ENCODE results near the gene CHID1. TPM values are rescaled to one million over a fixed set of nuclear protein-coding genes. Genes with fewer than 3 reads are reported as not detected.
A peak's percentile ranks its signal among the peaks of the same experiment; 100 is the strongest.

CHID1 gene
- total RNA-seq (2012; rRNA removed) = 43.9 and 51.5 TPM in 2 replicates

- peak within 1 kb of the TSS; percentile 96 for H3K4me2 ChIP-seq (ENCODE audit: low read length)
- H3K27me3 ChIP-seq (ENCODE audit: control insufficient read depth, insufficient read depth, low read length) = no peaks in the 10 kb centered on the region
- no peaks in the 10 kb centered on the region for H3K9me3 ChIP-seq (replicated peaks; ENCODE audit: low read length)
- H3K9ac ChIP-seq (ENCODE audit: low read depth, low read length) = peak within 1 kb of the TSS; percentile 97
- H3K4me3 ChIP-seq (ENCODE audit: low read length) = peak within 1 kb of the TSS; percentile 99
- no peaks in the 10 kb centered on the region for H3K36me3 ChIP-seq (ENCODE audit: insufficient read depth, low read length)
- H3K4me1 ChIP-seq (ENCODE audit: control insufficient read depth, insufficient read depth, low read length) = peaks cover 9% of the 10 kb centered on the region
These were observed at the start of gene CHID1 for GRCh38 chr11:910589-911030. CHID1 (minus strand) TSS chr11:910810; CDS start chr11:904816, 5,994 bp downstream.

- peaks cover 37% of the 10 kb centered on the region for H3K36me3 ChIP-seq (ENCODE audit: insufficient read depth, low read length)
- no peaks in the 10 kb centered on the region for H3K4me1 ChIP-seq (ENCODE audit: control insufficient read depth, insufficient read depth, low read length)
- H3K4me3 ChIP-seq (ENCODE audit: low read length) = no peak overlapping the region
- H3K27me3 ChIP-seq (ENCODE audit: control insufficient read depth, insufficient read depth, low read length) = no peaks in the 10 kb centered on the region
- no peak overlapping the region for H3K4me2 ChIP-seq (ENCODE audit: low read length)
- H3K9me3 ChIP-seq (replicated peaks; ENCODE audit: low read length) = no peaks in the 10 kb centered on the region
- H3K9ac ChIP-seq (ENCODE audit: low read depth, low read length) = no peak overlapping the region
These were observed 49.0 kb upstream of the CHID1 start for GRCh38 chr11:959608-960007.

DNA sequence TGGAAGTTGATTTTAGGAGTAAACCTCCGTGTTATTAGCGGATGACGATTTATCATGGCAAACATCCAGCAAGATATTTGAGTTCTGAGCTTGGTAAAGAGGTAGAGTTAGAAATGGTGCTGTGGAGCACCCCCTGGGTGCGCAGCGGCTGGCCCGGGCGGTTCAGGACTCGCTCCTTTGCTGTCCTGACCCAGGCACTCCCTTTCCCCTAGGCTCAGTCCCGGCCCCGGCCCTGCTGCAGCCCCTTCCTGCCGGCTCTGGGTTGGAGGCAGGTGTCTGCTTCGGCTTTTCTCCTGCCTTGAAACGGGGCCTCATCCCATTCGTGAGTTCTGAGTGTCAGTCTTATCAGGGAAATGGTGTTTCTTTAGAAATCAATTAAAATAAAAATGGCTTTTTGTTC, 48.4 kb upstream of the CHID1 start:
- Histone ChIP-seq H3K4me3 (ENCODE audit: low read length) (no peak overlapping the region), H3K4me1 (ENCODE audit: control insufficient read depth, insufficient read depth, low read length) (no peaks in the 10 kb centered on the region), H3K9me3 (replicated peaks; ENCODE audit: low read length) (no peaks in the 10 kb centered on the region), H3K9ac (ENCODE audit: low read depth, low read length) (no peak overlapping the region), H3K4me2 (ENCODE audit: low read length) (no peak overlapping the region), H3K27me3 (ENCODE audit: control insufficient read depth, insufficient read depth, low read length) (no peaks in the 10 kb centered on the region), H3K36me3 (ENCODE audit: insufficient read depth, low read length) (peaks cover 35% of the 10 kb centered on the region)

DNA sequence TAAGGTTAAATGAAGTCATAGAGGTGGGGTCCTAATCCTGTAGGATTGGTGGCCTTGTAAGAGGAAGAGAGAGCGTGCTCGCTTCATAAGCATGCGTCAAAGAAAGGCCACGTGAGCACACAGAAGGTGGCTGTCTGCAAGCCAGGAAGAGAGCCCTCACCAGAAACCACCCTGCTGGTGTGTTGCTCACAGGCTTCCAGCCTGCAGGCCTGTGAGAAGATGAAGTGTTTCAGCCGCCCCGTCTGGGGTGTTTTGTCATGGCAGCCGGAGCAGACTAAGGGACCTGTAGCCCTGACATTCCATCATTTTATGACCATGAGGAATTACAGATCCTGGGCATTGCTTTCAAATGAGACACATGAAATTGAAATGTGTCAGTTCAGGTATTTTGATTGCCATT, 47.5 kb upstream of the CHID1 start:
- Histone ChIP-seq H3K36me3 (ENCODE audit: insufficient read depth, low read length) (peaks cover 29% of the 10 kb centered on the region), H3K9ac (ENCODE audit: low read depth, low read length) (no peak overlapping the region)

GRCh38 chr11:957212-957920, 46.8 kb upstream of the CHID1 start:
- Histone ChIP-seq H3K9ac (ENCODE audit: low read depth, low read length) (no peak overlapping the region), H3K9me3 (replicated peaks; ENCODE audit: low read length) (no peaks in the 10 kb centered on the region), H3K4me2 (ENCODE audit: low read length) (no peak overlapping the region), H3K4me1 (ENCODE audit: control insufficient read depth, insufficient read depth, low read length) (no peaks in the 10 kb centered on the region), H3K4me3 (ENCODE audit: low read length) (no peak overlapping the region), H3K27me3 (ENCODE audit: control insufficient read depth, insufficient read depth, low read length) (no peaks in the 10 kb centered on the region), H3K36me3 (ENCODE audit: insufficient read depth, low read length) (peaks cover 29% of the 10 kb centered on the region)

More for the DNA sequence above, 47.5 kb upstream of the CHID1 start:
- Histone ChIP-seq H3K4me3 (ENCODE audit: low read length) (no peak overlapping the region), H3K27me3 (ENCODE audit: control insufficient read depth, insufficient read depth, low read length) (no peaks in the 10 kb centered on the region), H3K4me2 (ENCODE audit: low read length) (no peak overlapping the region), H3K9me3 (replicated peaks; ENCODE audit: low read length) (no peaks in the 10 kb centered on the region), H3K4me1 (ENCODE audit: control insufficient read depth, insufficient read depth, low read length) (no peaks in the 10 kb centered on the region)

GRCh38 chr11:955154-956063, 44.8 kb upstream of the CHID1 start:
- peaks cover 19% of the 10 kb centered on the region for H3K36me3 ChIP-seq (ENCODE audit: insufficient read depth, low read length)
- H3K9me3 ChIP-seq (replicated peaks; ENCODE audit: low read length) = no peaks in the 10 kb centered on the region
- no peaks in the 10 kb centered on the region for H3K27me3 ChIP-seq (ENCODE audit: control insufficient read depth, insufficient read depth, low read length)
- no peak overlapping the region for H3K4me3 ChIP-seq (ENCODE audit: low read length)
- H3K4me1 ChIP-seq (ENCODE audit: control insufficient read depth, insufficient read depth, low read length) = no peaks in the 10 kb centered on the region
- no peak overlapping the region for H3K4me2 ChIP-seq (ENCODE audit: low read length)
- no peak overlapping the region for H3K9ac ChIP-seq (ENCODE audit: low read depth, low read length)

DNA sequence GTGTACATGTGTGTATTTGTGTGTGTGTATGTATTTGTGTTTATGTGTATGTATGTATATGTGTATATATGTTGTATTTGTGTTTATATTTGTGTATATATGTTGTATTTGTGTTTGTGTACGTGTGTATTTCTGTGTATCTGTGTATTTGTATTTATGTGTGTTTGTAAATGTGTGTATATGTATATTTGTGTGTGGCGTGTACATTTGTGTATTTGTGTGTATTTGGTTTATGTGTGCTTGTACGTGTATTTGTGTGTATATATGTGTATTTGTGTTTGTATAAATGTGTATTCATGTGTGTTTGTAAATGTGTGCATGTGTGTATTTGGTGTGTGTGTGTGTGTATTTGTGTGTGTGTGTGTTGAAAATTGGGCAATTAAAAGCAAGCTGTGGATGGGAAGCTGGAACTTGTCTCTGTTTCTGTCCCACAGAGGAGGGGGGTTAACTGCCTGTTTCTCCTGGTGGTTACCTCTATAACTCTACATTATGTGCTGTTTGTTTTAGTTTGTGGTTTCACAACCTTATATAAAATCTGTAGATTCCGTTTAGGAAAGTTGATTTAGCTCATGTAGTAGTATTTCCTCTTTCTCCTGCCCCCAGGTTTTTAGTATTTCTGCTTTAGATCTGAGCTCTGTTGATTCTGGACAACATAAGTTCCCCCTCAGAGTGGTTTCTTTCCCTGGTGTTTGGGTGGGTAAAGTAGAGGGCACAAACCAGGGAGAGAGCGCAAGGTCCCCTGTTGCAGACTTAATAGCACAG, 44.0 kb upstream of the CHID1 start:
- Histone ChIP-seq H3K4me1 (ENCODE audit: control insufficient read depth, insufficient read depth, low read length) (no peaks in the 10 kb centered on the region), H3K36me3 (ENCODE audit: insufficient read depth, low read length) (peaks cover 16% of the 10 kb centered on the region), H3K9ac (ENCODE audit: low read depth, low read length) (no peak overlapping the region), H3K27me3 (ENCODE audit: control insufficient read depth, insufficient read depth, low read length) (no peaks in the 10 kb centered on the region), H3K4me2 (ENCODE audit: low read length) (no peak overlapping the region), H3K4me3 (ENCODE audit: low read length) (no peak overlapping the region), H3K9me3 (replicated peaks; ENCODE audit: low read length) (no peaks in the 10 kb centered on the region)

DNA sequence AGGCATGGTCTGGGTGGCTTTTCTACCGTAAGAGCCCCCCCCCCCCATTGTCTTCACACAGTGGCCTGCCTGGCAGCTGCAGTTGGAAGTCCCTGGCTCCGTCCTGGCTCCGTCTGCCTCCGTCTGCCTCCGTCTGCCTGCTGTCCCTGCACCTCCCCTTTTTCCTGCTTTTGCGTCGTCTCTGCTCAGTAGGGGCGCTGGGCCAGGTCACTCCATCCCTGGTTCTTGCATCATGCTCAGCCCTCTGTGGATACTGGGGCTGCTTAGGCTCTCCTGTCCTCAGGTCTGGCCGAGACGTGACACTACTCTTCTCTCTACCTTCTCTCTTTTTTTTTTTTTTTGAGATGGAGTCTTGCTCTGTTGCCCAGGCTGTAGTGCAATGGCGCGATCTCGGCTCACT, 42.9 kb upstream of the CHID1 start:
- no peaks in the 10 kb centered on the region for H3K4me1 ChIP-seq (ENCODE audit: control insufficient read depth, insufficient read depth, low read length)
- H3K9ac ChIP-seq (ENCODE audit: low read depth, low read length) = no peak overlapping the region
- H3K9me3 ChIP-seq (replicated peaks; ENCODE audit: low read length) = no peaks in the 10 kb centered on the region
- H3K27me3 ChIP-seq (ENCODE audit: control insufficient read depth, insufficient read depth, low read length) = no peaks in the 10 kb centered on the region
- H3K4me3 ChIP-seq (ENCODE audit: low read length) = no peak overlapping the region
- peaks cover 10% of the 10 kb centered on the region for H3K36me3 ChIP-seq (ENCODE audit: insufficient read depth, low read length)
- no peak overlapping the region for H3K4me2 ChIP-seq (ENCODE audit: low read length)

DNA sequence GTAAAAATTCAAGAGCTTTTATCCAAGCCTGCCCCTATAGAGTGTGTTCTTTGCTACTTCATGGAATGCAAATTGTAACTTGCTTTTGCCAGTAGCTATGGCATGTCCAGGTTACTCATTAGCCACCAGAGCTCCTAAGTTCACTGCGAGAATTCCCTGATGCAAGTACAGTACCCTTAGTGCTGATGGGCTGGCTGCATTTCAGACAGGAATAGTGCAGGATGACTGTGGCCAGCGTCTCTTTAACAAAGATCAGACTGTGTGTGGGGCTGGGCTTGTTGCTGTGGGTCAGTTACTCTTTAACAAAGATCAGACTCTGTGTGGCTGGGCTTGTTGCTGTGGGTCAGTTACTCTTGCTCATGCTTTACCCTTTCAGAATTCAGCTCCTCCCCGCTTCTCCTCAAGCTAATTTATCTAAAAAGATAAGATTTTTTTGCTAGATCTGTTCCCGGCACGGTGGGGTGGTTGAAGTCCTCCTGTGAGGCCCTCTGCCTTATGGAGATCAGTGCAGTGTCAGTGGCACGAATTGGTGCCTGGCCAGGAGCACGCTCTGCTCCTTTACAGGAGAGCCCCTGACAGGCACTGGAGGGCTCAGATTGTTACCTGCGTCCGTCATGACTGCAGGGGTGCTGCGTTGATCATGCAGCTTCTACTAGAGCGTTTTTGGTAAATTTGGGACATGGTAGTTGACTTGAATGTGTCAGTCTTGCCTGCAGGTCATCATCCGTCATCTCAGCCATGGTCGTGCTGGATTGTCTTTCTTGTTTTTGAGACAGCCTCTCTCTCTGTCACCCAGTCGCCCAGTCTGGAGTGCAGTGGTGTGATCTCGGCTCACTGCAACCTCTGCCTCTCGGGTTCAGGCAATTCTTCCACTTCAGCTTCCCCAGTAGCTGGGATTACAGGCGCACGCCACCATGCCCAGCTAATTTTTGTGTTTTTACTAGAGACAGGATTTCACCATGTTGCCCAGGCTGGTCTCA, 42.1 kb upstream of the CHID1 start:
- Histone ChIP-seq H3K4me3 (ENCODE audit: low read length) (no peak overlapping the region), H3K4me2 (ENCODE audit: low read length) (no peak overlapping the region), H3K27me3 (ENCODE audit: control insufficient read depth, insufficient read depth, low read length) (no peaks in the 10 kb centered on the region), H3K36me3 (ENCODE audit: insufficient read depth, low read length) (peaks cover 11% of the 10 kb centered on the region), H3K9me3 (replicated peaks; ENCODE audit: low read length) (no peaks in the 10 kb centered on the region), H3K9ac (ENCODE audit: low read depth, low read length) (no peak overlapping the region), H3K4me1 (ENCODE audit: control insufficient read depth, insufficient read depth, low read length) (no peaks in the 10 kb centered on the region)

- Histone ChIP-seq H3K4me3 (ENCODE audit: low read length) (no peak overlapping the region), H3K9me3 (replicated peaks; ENCODE audit: low read length) (no peaks in the 10 kb centered on the region), H3K36me3 (ENCODE audit: insufficient read depth, low read length) (peaks cover 5% of the 10 kb centered on the region), H3K27me3 (ENCODE audit: control insufficient read depth, insufficient read depth, low read length) (no peaks in the 10 kb centered on the region), H3K9ac (ENCODE audit: low read depth, low read length) (no peak overlapping the region), H3K4me1 (ENCODE audit: control insufficient read depth, insufficient read depth, low read length) (no peaks in the 10 kb centered on the region), H3K4me2 (ENCODE audit: low read length) (no peak overlapping the region)
These were observed 40.9 kb upstream of the CHID1 start for GRCh38 chr11:951507-951906.

Measured in skeletal muscle satellite cell (primary cell).